Fibroblast of lung (primary cell): Measurements from ENCODE around the gene TTLL7. TPM values are rescaled to one million over a fixed set of nuclear protein-coding genes. Genes with fewer than 3 reads are reported as not detected.

Experiments used
- DNase-seq, 2 donors: peaks; one replicate each; pipeline versions ENCODE4 v3.0.0 to v3.0.0-alpha.2; 2010; ENCODE audit warnings: low read depth in 2 of 2
- H2AFZ ChIP-seq: 2 replicates; pipeline ENCODE4 v1.5.1; 2012; ENCODE audit warnings: low read length, control low read depth, inconsistent platforms
- H3K27ac ChIP-seq: 2 replicates; pipeline ENCODE4 v1.5.1; 2011; ENCODE audit warnings: low read length, control low read depth; ENCODE audit not compliant: insufficient read depth
- H3K27me3 ChIP-seq: 2 replicates; pipeline ENCODE4 v1.5.1; 2011; ENCODE audit warnings: mild to moderate bottlenecking, low read length; ENCODE audit not compliant: control insufficient read depth, insufficient read depth
- H3K36me3 ChIP-seq: 2 replicates; pipeline ENCODE4 v1.5.1; 2011; ENCODE audit warnings: low read length; ENCODE audit not compliant: control insufficient read depth, insufficient read depth
- H3K4me1 ChIP-seq: 2 replicates; pipeline ENCODE4 v1.5.1; 2011; ENCODE audit warnings: low read length; ENCODE audit not compliant: control insufficient read depth, insufficient read depth; ENCODE audit errors: extremely low read depth
- H3K4me2 ChIP-seq: 2 replicates; pipeline ENCODE4 v1.5.1; 2011; ENCODE audit warnings: low read length, control low read depth; ENCODE audit not compliant: insufficient read depth; ENCODE audit errors: extremely low read depth
- H3K4me3 ChIP-seq, 4 experiments: fragments of 200-600 bp in 1 of 4; sonication (generic) in 1 of 4; replicated peaks in 1 of 4; 2 replicates each; pipeline ENCODE4 v1.5.1; 2011 to 2016; ENCODE audit warnings: low read length in 4 of 4, low read depth in 3 of 4, mild to moderate bottlenecking in 3 of 4, control low read depth in 2 of 4, inconsistent platforms in 1 of 4, mixed read lengths in 1 of 4; ENCODE audit not compliant: insufficient read depth in 1 of 4; ENCODE audit errors: control extremely low read depth in 1 of 4
- H3K79me2 ChIP-seq: 2 replicates; pipeline ENCODE4 v1.5.1; 2012; ENCODE audit warnings: mild to moderate bottlenecking, low read length, inconsistent platforms; ENCODE audit not compliant: control insufficient read depth, insufficient read depth
- H3K9ac ChIP-seq: 2 replicates; pipeline ENCODE4 v1.5.1; 2011; ENCODE audit warnings: mild to moderate bottlenecking, low read length, control low read depth; ENCODE audit not compliant: insufficient read depth
- H3K9me3 ChIP-seq: 2 replicates; pipeline ENCODE4 v1.5.1; 2012; ENCODE audit warnings: low read depth, low read length; ENCODE audit not compliant: control insufficient read depth, insufficient read depth
- H4K20me1 ChIP-seq: 2 replicates; pipeline ENCODE4 v1.5.1; 2011; ENCODE audit warnings: low read length; ENCODE audit not compliant: control insufficient read depth, insufficient read depth; ENCODE audit errors: extremely low read depth
- EZH2 ChIP-seq: IDR thresholded peaks from 2 replicates; pipeline ENCODE4 v1.5.1; 2012; ENCODE audit warnings: low read length, control low read depth, mild to moderate bottlenecking; ENCODE audit errors: missing control alignments
- polyA plus RNA-seq, 2 donors: library from polyadenylated mRNA; depleted of rRNA in 1 of 2; stranded (reverse) in 1 of 2; unstranded in 1 of 2; fragments of >200 nt; gene quantifications; 2 replicates each; pipeline ENCODE4 v1.2.1, GENCODE V29; 2011 to 2012; ENCODE audit warnings: missing spikeins in 1 of 2
- total RNA-seq: library from RNA; depleted of rRNA; stranded (reverse); fragments of >200 nt; gene quantifications from 2 replicates; pipeline ENCODE4 v1.2.1, GENCODE V29; 2014
- TF ChIP-seq, protein P1 (sequence below), 2 donors: IDR thresholded peaks in 1 of 2; conservative IDR thresholded peaks in 1 of 2; 1 replicate in 1 of 2; 2 replicates in 1 of 2; pipeline ENCODE4 v1.5.1; 2011 to 2012; ENCODE audit warnings: low read length in 2 of 2, control low read depth in 1 of 2, inconsistent platforms in 1 of 2, low read depth in 1 of 2, mild to moderate bottlenecking in 1 of 2

Gene TTLL7
- total and polyA plus RNA-seq, 2 donors (not counting 1 experiment from before 2014, with no cell fraction given), result 14.4 to 19.8 TPM

- H3K27ac ChIP-seq, result no peak overlapping the region
- H3K9ac ChIP-seq, result no peak overlapping the region
- DNase-seq, result peak in 1 of 2 donors; percentile 14
- H4K20me1 ChIP-seq, result no peaks in the 10 kb centered on the region
- no peaks in the 10 kb centered on the region for H3K79me2 ChIP-seq
- no peaks in the 10 kb centered on the region for H3K36me3 ChIP-seq
- no peaks in the 10 kb centered on the region for H3K4me1 ChIP-seq
- TF ChIP-seq, protein P1, sequence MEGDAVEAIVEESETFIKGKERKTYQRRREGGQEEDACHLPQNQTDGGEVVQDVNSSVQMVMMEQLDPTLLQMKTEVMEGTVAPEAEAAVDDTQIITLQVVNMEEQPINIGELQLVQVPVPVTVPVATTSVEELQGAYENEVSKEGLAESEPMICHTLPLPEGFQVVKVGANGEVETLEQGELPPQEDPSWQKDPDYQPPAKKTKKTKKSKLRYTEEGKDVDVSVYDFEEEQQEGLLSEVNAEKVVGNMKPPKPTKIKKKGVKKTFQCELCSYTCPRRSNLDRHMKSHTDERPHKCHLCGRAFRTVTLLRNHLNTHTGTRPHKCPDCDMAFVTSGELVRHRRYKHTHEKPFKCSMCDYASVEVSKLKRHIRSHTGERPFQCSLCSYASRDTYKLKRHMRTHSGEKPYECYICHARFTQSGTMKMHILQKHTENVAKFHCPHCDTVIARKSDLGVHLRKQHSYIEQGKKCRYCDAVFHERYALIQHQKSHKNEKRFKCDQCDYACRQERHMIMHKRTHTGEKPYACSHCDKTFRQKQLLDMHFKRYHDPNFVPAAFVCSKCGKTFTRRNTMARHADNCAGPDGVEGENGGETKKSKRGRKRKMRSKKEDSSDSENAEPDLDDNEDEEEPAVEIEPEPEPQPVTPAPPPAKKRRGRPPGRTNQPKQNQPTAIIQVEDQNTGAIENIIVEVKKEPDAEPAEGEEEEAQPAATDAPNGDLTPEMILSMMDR (conservative IDR thresholded peaks at IDR 0.05 in 1 of 2, IDR thresholded peaks at IDR 0.05 in 1 of 2; ENCODE audit: low read depth in 1 of 2, low read length in 2 of 2), result no peak
- TF ChIP-seq EZH2, result no peak
- H2AFZ ChIP-seq, result no peak overlapping the region
- H3K27me3 ChIP-seq, result no peaks in the 10 kb centered on the region
- H3K4me3 ChIP-seq, result no peak overlapping the region
- no peak overlapping the region for H3K4me2 ChIP-seq
- H3K9me3 ChIP-seq, result no peaks in the 10 kb centered on the region
These were observed 40.2 kb downstream of the TTLL7 start for GRCh38 chr1:83958704-83959103.

DNA sequence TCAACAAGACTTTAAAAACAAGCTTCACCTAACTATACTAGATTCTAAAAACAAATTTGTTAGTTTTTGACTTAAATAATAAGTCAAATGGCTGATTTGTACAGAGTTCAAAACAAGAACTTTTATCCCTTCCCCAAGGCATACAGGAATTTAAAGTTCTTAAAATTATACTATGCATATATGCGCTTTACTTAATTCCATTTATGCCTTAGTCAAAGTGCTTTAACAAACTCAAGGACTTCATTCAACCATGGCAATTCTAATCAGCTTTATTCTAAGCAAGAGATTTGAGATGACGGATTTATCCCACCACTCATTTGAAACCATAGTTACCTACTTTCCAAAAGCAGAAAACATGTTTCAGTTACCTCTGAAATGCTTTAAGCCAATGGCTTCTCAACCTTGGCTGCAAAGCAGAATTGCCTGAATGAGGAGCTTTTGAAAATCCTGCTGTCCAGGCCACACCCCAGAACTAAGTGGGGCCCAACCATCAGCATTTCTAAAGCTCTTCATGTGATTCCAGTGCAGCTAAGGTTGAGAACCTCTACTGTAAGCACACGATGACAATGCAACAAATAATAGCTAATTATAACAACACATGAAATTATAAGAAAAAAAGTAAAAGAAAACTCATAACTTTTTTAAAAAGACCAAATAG, 44.6 kb downstream of the TTLL7 start:
- no peak overlapping the region for H3K4me2 ChIP-seq
- TF ChIP-seq, protein P1 (conservative IDR thresholded peaks at IDR 0.05 in 1 of 2, IDR thresholded peaks at IDR 0.05 in 1 of 2; ENCODE audit: low read depth in 1 of 2, low read length in 2 of 2), result no peak
- TF ChIP-seq EZH2, result no peak
- no peak overlapping the region for H3K27ac ChIP-seq
- H2AFZ ChIP-seq, result no peak overlapping the region
- no peaks in the 10 kb centered on the region for H3K79me2 ChIP-seq
- no peaks in the 10 kb centered on the region for H3K9me3 ChIP-seq
- DNase-seq, result no peak
- no peak overlapping the region for H3K9ac ChIP-seq
- no peak overlapping the region for H3K4me3 ChIP-seq
- no peaks in the 10 kb centered on the region for H3K4me1 ChIP-seq
- H3K36me3 ChIP-seq, result no peaks in the 10 kb centered on the region
- H3K27me3 ChIP-seq, result no peaks in the 10 kb centered on the region
- H4K20me1 ChIP-seq, result no peaks in the 10 kb centered on the region

DNA sequence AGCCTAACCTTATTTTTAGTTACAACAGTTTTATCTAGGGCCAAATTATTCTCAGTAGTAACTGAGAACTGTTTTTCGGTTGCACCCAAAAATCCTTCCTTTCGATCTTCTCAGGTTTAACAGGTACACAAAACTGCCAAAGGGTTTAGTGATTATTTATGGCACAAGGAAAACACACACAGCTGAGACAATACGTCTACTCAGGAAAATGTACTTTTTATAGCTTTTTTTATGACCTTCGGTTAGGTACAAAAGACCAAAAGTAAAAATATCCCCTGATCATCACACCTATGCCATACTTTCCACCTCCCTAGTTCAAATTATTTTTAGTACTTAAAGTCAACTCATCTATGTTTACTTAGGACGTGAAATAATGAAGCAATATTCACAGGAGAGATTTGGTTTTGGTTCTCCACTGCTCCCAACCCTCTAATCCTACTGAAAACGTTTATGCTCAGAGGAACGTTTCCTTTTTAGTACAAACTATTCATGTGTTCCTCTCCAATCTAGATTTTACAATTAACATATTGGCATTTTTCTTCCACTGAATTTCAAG, 48.7 kb downstream of the TTLL7 start:
- Histone ChIP-seq H3K27me3 (no peaks in the 10 kb centered on the region), H4K20me1 (no peaks in the 10 kb centered on the region), H3K4me3 (no peak overlapping the region), H3K27ac (no peak overlapping the region), H3K79me2 (no peaks in the 10 kb centered on the region), H3K36me3 (no peaks in the 10 kb centered on the region), H2AFZ (no peak overlapping the region), H3K4me1 (no peaks in the 10 kb centered on the region), H3K4me2 (no peak overlapping the region), H3K9me3 (no peaks in the 10 kb centered on the region), H3K9ac (no peak overlapping the region)
- TF ChIP-seq, protein P1 (conservative IDR thresholded peaks at IDR 0.05 in 1 of 2, IDR thresholded peaks at IDR 0.05 in 1 of 2; ENCODE audit: low read depth in 1 of 2, low read length in 2 of 2), result no peak
- no peak for TF ChIP-seq EZH2
- DNase-seq, result no peak
